HCT116 (cell line): ENCODE measurements around the gene ZNF473. TPM values are rescaled to one million over a fixed set of nuclear protein-coding genes. Genes with fewer than 3 reads are reported as not detected.

Experiments used
- ATAC-seq: fragments of 200-7000 bp; cut with Tn5 transposase; 2 replicates; pipeline ENCODE4 v1.9.1; 2020; ENCODE audit warnings: mild to moderate bottlenecking, moderate library complexity
- BruUV-seq: library from RNA; stranded (reverse); fragments of 400-500 nt; replicated peaks from 2 replicates; lab custom pipeline; 2021; lab: Mats Ljungman, UMichigan
- CTCF ChIA-PET: fragments of 300-600 bp; sonication (Branson Sonifier 250); formaldehyde crosslinking; loops from one replicate; lab custom pipeline; 2021; ENCODE audit warnings: antibody characterized with exemption; lab: Charles Lee
- POLR2A ChIA-PET: fragments of 300-600, 350-600 bp; sonication (Branson Sonifier 250); formaldehyde crosslinking; loops from one replicate; lab custom pipeline; 2021; ENCODE audit warnings: antibody characterized with exemption; lab: Charles Lee
- RAD21 ChIA-PET, 2 experiments: fragments of 300-600 bp; sonication (Branson Sonifier 250); formaldehyde crosslinking; loops; one replicate each; lab custom pipeline; 2023; ENCODE audit warnings: low total read pairs in 2 of 2; ENCODE audit not compliant: uncharacterized antibody in 2 of 2, unreplicated experiment in 2 of 2, low non-redundant PET in 1 of 2; lab: Charles Lee
- DNase-seq: peaks from one replicate; pipeline ENCODE4 v3.0.0-alpha.2; 2010; ENCODE audit warnings: low read depth, low spot score
- H2AFZ ChIP-seq: fragments of 200-600 bp; shearing (Covaris generic), sonication (generic); 2 replicates; pipeline ENCODE4 v1.6.1; 2017; ENCODE audit warnings: low read depth, mixed run types, mixed read lengths, antibody characterized with exemption, low read length; ENCODE audit not compliant: poor library complexity, severe bottlenecking
- H3K27ac ChIP-seq: 2 replicates; pipeline ENCODE4 v1.5.1; 2012; ENCODE audit warnings: low read depth, low read length
- H3K27me3 ChIP-seq: fragments of 200-600 bp; sonication (generic); 2 replicates; pipeline ENCODE4 v1.6.1; 2016; ENCODE audit warnings: mixed run types, low read length, mixed read lengths; ENCODE audit not compliant: insufficient read depth
- H3K36me3 ChIP-seq, 2 experiments: fragments of 200-500 bp in 1 of 2; fragments of 200-600 bp in 1 of 2; sonication (Bioruptor generic) in 1 of 2; sonication (generic) in 1 of 2; 2 replicates each; pipeline versions ENCODE4 v1.5.1 to v1.6.1; 2014 to 2016; ENCODE audit warnings: low read length in 2 of 2, inconsistent platforms in 1 of 2, mixed read lengths in 1 of 2, mixed run types in 1 of 2; ENCODE audit not compliant: insufficient read depth in 2 of 2, control insufficient read depth in 1 of 2
- H3K4me1 ChIP-seq, 2 experiments: fragments of 200-600 bp in 1 of 2; sonication (generic) in 1 of 2; 2 replicates each; pipeline versions ENCODE4 v1.5.1 to v1.6.1; 2012 to 2017; ENCODE audit warnings: low read length in 2 of 2, inconsistent platforms in 1 of 2, mild to moderate bottlenecking in 1 of 2, mixed read lengths in 1 of 2, mixed run types in 1 of 2, moderate library complexity in 1 of 2; ENCODE audit not compliant: insufficient read depth in 2 of 2, control insufficient read depth in 1 of 2
- H3K4me2 ChIP-seq: fragments of 200-600 bp; sonication (generic); 2 replicates; pipeline ENCODE4 v1.6.1; 2017; ENCODE audit warnings: mixed run types, low read length, mixed read lengths
- H3K4me3 ChIP-seq, 2 experiments: fragments of 200-600 bp in 1 of 2; sonication (generic) in 1 of 2; replicated peaks in 1 of 2; 2 replicates each; pipeline ENCODE4 v1.5.1; 2011 to 2016; ENCODE audit warnings: low read length in 2 of 2, control low read depth in 1 of 2, low read depth in 1 of 2, mild to moderate bottlenecking in 1 of 2, mixed read lengths in 1 of 2, mixed run types in 1 of 2
- H3K79me2 ChIP-seq: fragments of 200-600 bp; sonication (generic); 2 replicates; pipeline ENCODE4 v1.6.1; 2017; ENCODE audit warnings: mild to moderate bottlenecking, mixed run types, low read length, moderate library complexity, mixed read lengths; ENCODE audit not compliant: insufficient read depth
- H3K9ac ChIP-seq: fragments of 200-600 bp; sonication (generic); 2 replicates; pipeline ENCODE4 v1.6.1; 2016; ENCODE audit warnings: low read length, mixed read lengths
- H3K9me2 ChIP-seq: fragments of 200-600 bp; sonication (generic), shearing (Covaris generic); 2 replicates; pipeline ENCODE4 v1.6.1; 2017; ENCODE audit warnings: mixed run types, mild to moderate bottlenecking, moderate library complexity; ENCODE audit not compliant: insufficient read depth
- H3K9me3 ChIP-seq, 2 experiments: fragments of 200-500 bp in 1 of 2; fragments of 200-600 bp in 1 of 2; sonication (Bioruptor generic) in 1 of 2; sonication (generic) in 1 of 2; 2 replicates each; pipeline ENCODE4 v1.6.1; 2014 to 2017; ENCODE audit warnings: low read length in 2 of 2, mixed read lengths in 2 of 2, inconsistent platforms in 1 of 2, low read depth in 1 of 2, mild to moderate bottlenecking in 1 of 2, mixed run types in 1 of 2, moderate library complexity in 1 of 2; ENCODE audit not compliant: control insufficient read depth in 1 of 2, insufficient read depth in 1 of 2
- H4K20me1 ChIP-seq: fragments of 200-600 bp; sonication (generic), shearing (Covaris generic); 2 replicates; pipeline ENCODE4 v1.6.1; 2017; ENCODE audit warnings: mixed run types, mild to moderate bottlenecking, moderate library complexity; ENCODE audit not compliant: insufficient read depth
- CBX3 ChIP-seq: IDR thresholded peaks from 2 replicates; pipeline ENCODE4 v1.6.1; 2012; ENCODE audit warnings: low read depth
- CEBPB ChIP-seq: IDR thresholded peaks from 2 replicates; pipeline ENCODE4 v1.6.1; 2012; ENCODE audit warnings: low read depth
- EGR1 ChIP-seq: IDR thresholded peaks from 2 replicates; pipeline ENCODE4 v1.6.1; 2012; ENCODE audit warnings: low read depth
- ELF1 ChIP-seq: IDR thresholded peaks from 2 replicates; pipeline ENCODE4 v1.6.1; 2012; ENCODE audit warnings: low read depth, borderline replicate concordance
- EZH2 ChIP-seq: fragments of 200-600 bp; sonication (generic); IDR thresholded peaks from 2 replicates; pipeline ENCODE4 v1.6.1; 2017; ENCODE audit warnings: antibody characterized with exemption, mixed run types
- FOSL1 ChIP-seq: IDR thresholded peaks from 2 replicates; pipeline ENCODE4 v1.6.1; 2012; ENCODE audit warnings: low read depth
- JUND ChIP-seq: IDR thresholded peaks from 2 replicates; pipeline ENCODE4 v1.6.1; 2012
- POLR2A ChIP-seq: IDR thresholded peaks from 2 replicates; pipeline ENCODE4 v1.7.0; 2011; ENCODE audit warnings: borderline replicate concordance; ENCODE audit not compliant: insufficient read depth, insufficient read length; ENCODE audit errors: extremely low read depth
- POLR2AphosphoS5 ChIP-seq: IDR thresholded peaks from 2 replicates; pipeline ENCODE4 v1.6.1; 2011; ENCODE audit warnings: mild to moderate bottlenecking, low read depth, low read length, moderate library complexity
- SP1 ChIP-seq: IDR thresholded peaks from 2 replicates; pipeline ENCODE4 v1.6.1; 2012; ENCODE audit warnings: low read depth
- SRF ChIP-seq: IDR thresholded peaks from 2 replicates; pipeline ENCODE4 v1.6.1; 2012; ENCODE audit warnings: low read depth
- TCF7L2 ChIP-seq: IDR thresholded peaks from 2 replicates; pipeline ENCODE4 v1.7.0; 2011; ENCODE audit warnings: borderline replicate concordance, inconsistent platforms; ENCODE audit not compliant: insufficient read depth, insufficient read length; ENCODE audit errors: extremely low read depth
- YY1 ChIP-seq: IDR thresholded peaks from 2 replicates; pipeline ENCODE4 v1.6.1; 2011; ENCODE audit warnings: low read length, low read depth, moderate library complexity, mild to moderate bottlenecking; ENCODE audit not compliant: insufficient replicate concordance; ENCODE audit errors: extremely low read depth
- ZFX ChIP-seq: fragments of 450-650 bp; IDR thresholded peaks from 2 replicates; pipeline ENCODE4 v1.6.1; 2017
- ZNF274 ChIP-seq: fragments of 200-500 bp; sonication (Bioruptor generic); IDR thresholded peaks from 2 replicates; pipeline ENCODE4 v1.6.1; 2014; ENCODE audit warnings: mild to moderate bottlenecking, low read depth, low read length, inconsistent platforms
- intact Hi-C: fragments of 100-400 bp; cut with micrococcal nuclease; formaldehyde crosslinking; loops from 2 replicates; pipeline ENCODE4 v1.10.0; 2022
- total RNA-seq: library from RNA; stranded (reverse); gene quantifications from one replicate; pipeline ENCODE4 v1.2.1, GENCODE V29; 2021; ENCODE audit not compliant: unreplicated experiment
- TF ChIP-seq, protein P1 (sequence below): IDR thresholded peaks from 2 replicates; pipeline ENCODE4 v1.6.1; 2012
- TF ChIP-seq, protein P2 (sequence below): IDR thresholded peaks from 2 replicates; pipeline ENCODE4 v1.6.1; 2011; ENCODE audit warnings: mild to moderate bottlenecking, low read length, moderate library complexity; ENCODE audit not compliant: insufficient replicate concordance; ENCODE audit errors: extremely low read depth
- TF ChIP-seq, protein P3 (sequence below): IDR thresholded peaks from 2 replicates; pipeline ENCODE4 v1.6.1; 2012; ENCODE audit warnings: low read depth
- TF ChIP-seq, protein P4 (sequence below), 3 experiments: fragments of 200-600 bp in 1 of 3; sonication (generic) in 1 of 3; IDR thresholded peaks in 2 of 3; conservative IDR thresholded peaks in 1 of 3; 2 replicates each; pipeline ENCODE4 v1.5.1; 2012 to 2017; ENCODE audit warnings: low read depth in 2 of 3, low read length in 2 of 3, antibody characterized with exemption in 1 of 3, borderline replicate concordance in 1 of 3, control low read depth in 1 of 3, mild to moderate bottlenecking in 1 of 3, mixed read lengths in 1 of 3, mixed run types in 1 of 3, moderate library complexity in 1 of 3; ENCODE audit not compliant: insufficient read depth in 1 of 3
- TF ChIP-seq, protein P5 (sequence below): IDR thresholded peaks from 2 replicates; pipeline ENCODE4 v1.6.1; 2012

Gene ZNF473
- total RNA-seq, 1 experiment from 2014 or later: 19.8 TPM

DNA sequence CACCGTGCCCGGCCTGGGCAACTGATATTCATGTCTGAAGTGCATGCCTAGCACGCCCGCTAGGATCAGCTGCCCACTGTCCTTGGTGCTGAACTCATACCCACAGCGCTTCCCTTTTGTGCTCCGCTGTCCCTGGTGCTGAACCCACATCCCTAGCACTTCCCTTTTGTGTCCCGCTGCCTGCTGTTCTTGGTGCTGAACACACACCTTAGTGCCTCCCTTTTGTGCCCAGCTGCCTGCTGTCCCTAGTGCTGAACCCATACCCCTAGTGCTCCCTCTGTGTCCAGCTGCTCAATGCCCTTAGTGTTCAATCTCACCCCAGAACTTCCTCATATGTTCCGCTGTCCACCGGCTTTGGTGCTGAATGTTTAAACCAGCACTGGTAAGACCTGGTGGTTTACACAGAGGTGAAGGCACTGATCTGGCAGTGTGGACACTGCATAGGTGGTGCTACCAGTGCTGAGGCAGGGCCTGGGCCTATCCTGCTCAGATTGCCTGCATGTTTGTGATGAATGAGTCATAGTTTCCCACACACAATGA lies 38.6 kb upstream of the ZNF473 start:
- Histone ChIP-seq H3K9me3 (no peaks in the 10 kb centered on the region), H3K9me2 (no peaks in the 10 kb centered on the region), H3K79me2 (no peaks in the 10 kb centered on the region), H2AFZ (no peak overlapping the region), H3K27me3 (no peaks in the 10 kb centered on the region), H3K4me2 (no peak overlapping the region), H3K4me1 (no peaks in the 10 kb centered on the region), H3K36me3 (peaks cover 4 to 5% of the 10 kb centered on the region in 2 experiments; a peak in 2 of 4 replicates), H4K20me1 (no peaks in the 10 kb centered on the region), H3K27ac (no peak overlapping the region), H3K9ac (no peak overlapping the region), H3K4me3 (no peak overlapping the region)
- ATAC-seq (peak; percentile 75), DNase-seq (peak; percentile 88)
- ChIA-PET RAD21 (interaction anchor here (0.5 to 0.6 kb wide), 2 partner anchors 108 to 480 kb away, joined by 3 to 5 read pairs; no protein-coding TSS in a partner anchor), CTCF (no interaction called here), POLR2A (interaction anchor here (1.0 kb wide), 1 partner anchor 24 kb away, joined by 3 read pairs; no protein-coding TSS in a partner anchor)
- intact Hi-C loops: loop anchor here (1.0 kb wide), 1 partner anchor 38 kb away; the partner anchor contains the start of gene VRK3
- no TSS peak for BruUV-seq
- TF ChIP-seq CBX3 (peak; percentile 100), ZFX (no peak), SP1 (no peak; the same call in 1 of the 2 replicates), EZH2 (no peak), TCF7L2 (peak; percentile 96), ZNF274 (no peak), EGR1 (no peak), SRF (no peak), FOSL1 (no peak), YY1 (peak; percentile 18), CEBPB (no peak), POLR2AphosphoS5 (peak; percentile 84), POLR2A (no peak), ELF1 (no peak; the same call in 1 of the 2 replicates), JUND (no peak)
- TF ChIP-seq, protein P1, sequence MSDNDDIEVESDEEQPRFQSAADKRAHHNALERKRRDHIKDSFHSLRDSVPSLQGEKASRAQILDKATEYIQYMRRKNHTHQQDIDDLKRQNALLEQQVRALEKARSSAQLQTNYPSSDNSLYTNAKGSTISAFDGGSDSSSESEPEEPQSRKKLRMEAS: peak; percentile 92
- TF ChIP-seq, protein P2, sequence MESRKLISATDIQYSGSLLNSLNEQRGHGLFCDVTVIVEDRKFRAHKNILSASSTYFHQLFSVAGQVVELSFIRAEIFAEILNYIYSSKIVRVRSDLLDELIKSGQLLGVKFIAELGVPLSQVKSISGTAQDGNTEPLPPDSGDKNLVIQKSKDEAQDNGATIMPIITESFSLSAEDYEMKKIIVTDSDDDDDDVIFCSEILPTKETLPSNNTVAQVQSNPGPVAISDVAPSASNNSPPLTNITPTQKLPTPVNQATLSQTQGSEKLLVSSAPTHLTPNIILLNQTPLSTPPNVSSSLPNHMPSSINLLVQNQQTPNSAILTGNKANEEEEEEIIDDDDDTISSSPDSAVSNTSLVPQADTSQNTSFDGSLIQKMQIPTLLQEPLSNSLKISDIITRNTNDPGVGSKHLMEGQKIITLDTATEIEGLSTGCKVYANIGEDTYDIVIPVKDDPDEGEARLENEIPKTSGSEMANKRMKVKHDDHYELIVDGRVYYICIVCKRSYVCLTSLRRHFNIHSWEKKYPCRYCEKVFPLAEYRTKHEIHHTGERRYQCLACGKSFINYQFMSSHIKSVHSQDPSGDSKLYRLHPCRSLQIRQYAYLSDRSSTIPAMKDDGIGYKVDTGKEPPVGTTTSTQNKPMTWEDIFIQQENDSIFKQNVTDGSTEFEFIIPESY: peak; percentile 62
- TF ChIP-seq, protein P3, sequence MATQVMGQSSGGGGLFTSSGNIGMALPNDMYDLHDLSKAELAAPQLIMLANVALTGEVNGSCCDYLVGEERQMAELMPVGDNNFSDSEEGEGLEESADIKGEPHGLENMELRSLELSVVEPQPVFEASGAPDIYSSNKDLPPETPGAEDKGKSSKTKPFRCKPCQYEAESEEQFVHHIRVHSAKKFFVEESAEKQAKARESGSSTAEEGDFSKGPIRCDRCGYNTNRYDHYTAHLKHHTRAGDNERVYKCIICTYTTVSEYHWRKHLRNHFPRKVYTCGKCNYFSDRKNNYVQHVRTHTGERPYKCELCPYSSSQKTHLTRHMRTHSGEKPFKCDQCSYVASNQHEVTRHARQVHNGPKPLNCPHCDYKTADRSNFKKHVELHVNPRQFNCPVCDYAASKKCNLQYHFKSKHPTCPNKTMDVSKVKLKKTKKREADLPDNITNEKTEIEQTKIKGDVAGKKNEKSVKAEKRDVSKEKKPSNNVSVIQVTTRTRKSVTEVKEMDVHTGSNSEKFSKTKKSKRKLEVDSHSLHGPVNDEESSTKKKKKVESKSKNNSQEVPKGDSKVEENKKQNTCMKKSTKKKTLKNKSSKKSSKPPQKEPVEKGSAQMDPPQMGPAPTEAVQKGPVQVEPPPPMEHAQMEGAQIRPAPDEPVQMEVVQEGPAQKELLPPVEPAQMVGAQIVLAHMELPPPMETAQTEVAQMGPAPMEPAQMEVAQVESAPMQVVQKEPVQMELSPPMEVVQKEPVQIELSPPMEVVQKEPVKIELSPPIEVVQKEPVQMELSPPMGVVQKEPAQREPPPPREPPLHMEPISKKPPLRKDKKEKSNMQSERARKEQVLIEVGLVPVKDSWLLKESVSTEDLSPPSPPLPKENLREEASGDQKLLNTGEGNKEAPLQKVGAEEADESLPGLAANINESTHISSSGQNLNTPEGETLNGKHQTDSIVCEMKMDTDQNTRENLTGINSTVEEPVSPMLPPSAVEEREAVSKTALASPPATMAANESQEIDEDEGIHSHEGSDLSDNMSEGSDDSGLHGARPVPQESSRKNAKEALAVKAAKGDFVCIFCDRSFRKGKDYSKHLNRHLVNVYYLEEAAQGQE: peak; percentile 95
- TF ChIP-seq, protein P4, sequence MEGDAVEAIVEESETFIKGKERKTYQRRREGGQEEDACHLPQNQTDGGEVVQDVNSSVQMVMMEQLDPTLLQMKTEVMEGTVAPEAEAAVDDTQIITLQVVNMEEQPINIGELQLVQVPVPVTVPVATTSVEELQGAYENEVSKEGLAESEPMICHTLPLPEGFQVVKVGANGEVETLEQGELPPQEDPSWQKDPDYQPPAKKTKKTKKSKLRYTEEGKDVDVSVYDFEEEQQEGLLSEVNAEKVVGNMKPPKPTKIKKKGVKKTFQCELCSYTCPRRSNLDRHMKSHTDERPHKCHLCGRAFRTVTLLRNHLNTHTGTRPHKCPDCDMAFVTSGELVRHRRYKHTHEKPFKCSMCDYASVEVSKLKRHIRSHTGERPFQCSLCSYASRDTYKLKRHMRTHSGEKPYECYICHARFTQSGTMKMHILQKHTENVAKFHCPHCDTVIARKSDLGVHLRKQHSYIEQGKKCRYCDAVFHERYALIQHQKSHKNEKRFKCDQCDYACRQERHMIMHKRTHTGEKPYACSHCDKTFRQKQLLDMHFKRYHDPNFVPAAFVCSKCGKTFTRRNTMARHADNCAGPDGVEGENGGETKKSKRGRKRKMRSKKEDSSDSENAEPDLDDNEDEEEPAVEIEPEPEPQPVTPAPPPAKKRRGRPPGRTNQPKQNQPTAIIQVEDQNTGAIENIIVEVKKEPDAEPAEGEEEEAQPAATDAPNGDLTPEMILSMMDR (IDR thresholded peaks at IDR 0.05 in 2 of 3, conservative IDR thresholded peaks at IDR 0.05 in 1 of 3; ENCODE audit: borderline replicate concordance in 1 of 3, insufficient read depth in 1 of 3, low read depth in 2 of 3, low read length in 2 of 3): no peak
- TF ChIP-seq, protein P5, sequence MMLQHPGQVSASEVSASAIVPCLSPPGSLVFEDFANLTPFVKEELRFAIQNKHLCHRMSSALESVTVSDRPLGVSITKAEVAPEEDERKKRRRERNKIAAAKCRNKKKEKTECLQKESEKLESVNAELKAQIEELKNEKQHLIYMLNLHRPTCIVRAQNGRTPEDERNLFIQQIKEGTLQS: no peak
